Stimulated activated naive CD4-positive, alpha-beta T cell treated with Interleukin-2 at 50 U/mL for 16 hours (primary cell): ENCODE measurements around the gene AK1.

ENCODE experiments used
- DNase-seq: peaks from one replicate; lab custom pipeline; 2025; lab: John Stamatoyannopoulos, UW

AK1 gene

GRCh38 chr9:127816728-127817127 is 60.7 kb downstream of the AK1 start:
- DNase-seq, result no peak
